ENCODE results near the gene PPP2R3A. TPM values are rescaled to one million over a fixed set of nuclear protein-coding genes. Genes with fewer than 3 reads are reported as not detected.
A peak's percentile ranks its signal among the peaks of the same experiment; 100 is the strongest.

Gene PPP2R3A
- total RNA-seq, 6 donors from 2014 or later = 5.5 to 35.6 (median 11.0) TPM

GRCh38 chr3:136023264-136023978 is 57.9 kb downstream of the PPP2R3A start:
- DNase-seq = no peak
- TF ChIP-seq CTCF (IDR thresholded peaks at IDR 0.05) (no peak), EP300 (IDR thresholded peaks at IDR 0.05) (no peak), POLR2AphosphoS5 (IDR thresholded peaks at IDR 0.05) (no peak), POLR2A (IDR thresholded peaks at IDR 0.05) (no peak)
- ATAC-seq (ENCODE audit: low FRiP score in 2 of 2) = no peak
- H3K27me3 ChIP-seq = no peaks in the 10 kb centered on the region
- 92 to 97% methylated on average over 3 of the region's 3 CpGs for WGBS, 2 donors
- no peak overlapping the region for H3K4me3 ChIP-seq
- no peaks in the 10 kb centered on the region for H3K36me3 ChIP-seq
- H3K9me3 ChIP-seq = no peaks in the 10 kb centered on the region
- no peaks in the 10 kb centered on the region for H3K4me1 ChIP-seq
- no peak overlapping the region for H3K27ac ChIP-seq

GRCh38 chr3:136036306-136036705 is 70.8 kb downstream of the PPP2R3A start:
- Histone ChIP-seq H3K27ac (no peak overlapping the region), H3K4me1 (no peaks in the 10 kb centered on the region), H3K9me3 (no peaks in the 10 kb centered on the region), H3K27me3 (no peaks in the 10 kb centered on the region), H3K4me3 (no peak overlapping the region), H3K36me3 (peaks cover 0 to 6% (median 0%) of the 10 kb centered on the region in 4 donors)
- TF ChIP-seq POLR2AphosphoS5 (IDR thresholded peaks at IDR 0.05) = no peak
- no peak for TF ChIP-seq EP300 (IDR thresholded peaks at IDR 0.05)
- TF ChIP-seq POLR2A (IDR thresholded peaks at IDR 0.05) = no peak
- no peak for TF ChIP-seq CTCF (IDR thresholded peaks at IDR 0.05)
- ATAC-seq (ENCODE audit: low FRiP score in 2 of 2) (no peak), DNase-seq (no peak)
- 67 to 92% methylated on average over 2 to 3 of the region's 3 CpGs for WGBS, 2 donors

GRCh38 chr3:136038668-136039067 is 73.1 kb downstream of the PPP2R3A start:
- H3K27me3 ChIP-seq = no peaks in the 10 kb centered on the region
- TF ChIP-seq EP300 (IDR thresholded peaks at IDR 0.05) (no peak), POLR2A (IDR thresholded peaks at IDR 0.05) (no peak), CTCF (IDR thresholded peaks at IDR 0.05) (no peak), POLR2AphosphoS5 (IDR thresholded peaks at IDR 0.05) (no peak)
- no peaks in the 10 kb centered on the region for H3K4me1 ChIP-seq
- ATAC-seq (ENCODE audit: low FRiP score in 2 of 2) (no peak), DNase-seq (no peak)
- H3K27ac ChIP-seq = no peak overlapping the region
- H3K4me3 ChIP-seq = no peak overlapping the region
- H3K36me3 ChIP-seq = peaks cover 0 to 8% (median 0%) of the 10 kb centered on the region in 4 donors
- H3K9me3 ChIP-seq = no peaks in the 10 kb centered on the region
- 79 to 82% methylated on average over 2 of the region's 2 CpGs for WGBS, 2 donors

GRCh38 chr3:136042608-136043221 is 77.2 kb downstream of the PPP2R3A start:
- DNase-seq = no peak
- ATAC-seq (ENCODE audit: low FRiP score in 2 of 2) = peak in 1 of 2 donors; percentile 56
- Histone ChIP-seq H3K4me3 (no peak overlapping the region), H3K27ac (no peak overlapping the region), H3K27me3 (no peaks in the 10 kb centered on the region), H3K36me3 (peaks cover 0 to 17% (median 0%) of the 10 kb centered on the region in 4 donors), H3K9me3 (no peaks in the 10 kb centered on the region), H3K4me1 (no peaks in the 10 kb centered on the region)
- TF ChIP-seq CTCF (IDR thresholded peaks at IDR 0.05) (peak in 5 of 6 experiments; percentile 33 to 50 (median 36)), EP300 (IDR thresholded peaks at IDR 0.05) (no peak)
- 72 to 74% methylated on average over 7 of the region's 7 CpGs for WGBS, 2 donors
